Retinal pigment epithelial cell (primary cell): ENCODE measurements around the gene SLC6A3.

Experiments
- DNase-seq: peaks from one replicate; pipeline ENCODE4 v3.0.0-alpha.2; 2010; ENCODE audit warnings: low read depth
- H3K4me3 ChIP-seq: 2 replicates; pipeline ENCODE4 v1.5.1; 2011; ENCODE audit warnings: mild to moderate bottlenecking, low read length, control low read depth, moderate library complexity
- CTCF ChIP-seq: conservative IDR thresholded peaks from 2 replicates; pipeline ENCODE4 v1.5.1; 2011; ENCODE audit warnings: low read depth, low read length, control low read depth, inconsistent platforms

The SLC6A3 gene

GRCh38 chr5:1443991-1444360 is 1.3 kb downstream of the SLC6A3 start:
- no peak for TF ChIP-seq CTCF
- no peak overlapping the region for H3K4me3 ChIP-seq
- DNase-seq = no peak

- H3K4me3 ChIP-seq = no peak overlapping the region
- DNase-seq = no peak
- TF ChIP-seq CTCF = no peak
Observed at GRCh38 chr5:1443171-1443570, 2.1 kb downstream of the SLC6A3 start.

- H3K4me3 ChIP-seq = no peak overlapping the region
- no peak for TF ChIP-seq CTCF
- no peak for DNase-seq
Observed at GRCh38 chr5:1442222-1443145, 2.8 kb downstream of the SLC6A3 start.

- no peak for DNase-seq
- TF ChIP-seq CTCF = no peak
- no peak overlapping the region for H3K4me3 ChIP-seq
Observed at GRCh38 chr5:1441166-1441865, 3.9 kb downstream of the SLC6A3 start.

GRCh38 chr5:1440098-1440493 is 5.1 kb downstream of the SLC6A3 start:
- no peak overlapping the region for H3K4me3 ChIP-seq
- no peak for TF ChIP-seq CTCF
- no peak for DNase-seq

GRCh38 chr5:1439388-1440097 is 5.7 kb downstream of the SLC6A3 start:
- DNase-seq = no peak
- no peak for TF ChIP-seq CTCF
- H3K4me3 ChIP-seq = no peak overlapping the region
